ENCODE results near the gene CMTM2.
A peak's percentile ranks its signal among the peaks of the same experiment; 100 is the strongest.
"Not testable (repeated sequence)": the region's sequence is repeated elsewhere in the genome, so short reads cannot be mapped to it uniquely, and the experiment has no call there.

Gene CMTM2

DNA sequence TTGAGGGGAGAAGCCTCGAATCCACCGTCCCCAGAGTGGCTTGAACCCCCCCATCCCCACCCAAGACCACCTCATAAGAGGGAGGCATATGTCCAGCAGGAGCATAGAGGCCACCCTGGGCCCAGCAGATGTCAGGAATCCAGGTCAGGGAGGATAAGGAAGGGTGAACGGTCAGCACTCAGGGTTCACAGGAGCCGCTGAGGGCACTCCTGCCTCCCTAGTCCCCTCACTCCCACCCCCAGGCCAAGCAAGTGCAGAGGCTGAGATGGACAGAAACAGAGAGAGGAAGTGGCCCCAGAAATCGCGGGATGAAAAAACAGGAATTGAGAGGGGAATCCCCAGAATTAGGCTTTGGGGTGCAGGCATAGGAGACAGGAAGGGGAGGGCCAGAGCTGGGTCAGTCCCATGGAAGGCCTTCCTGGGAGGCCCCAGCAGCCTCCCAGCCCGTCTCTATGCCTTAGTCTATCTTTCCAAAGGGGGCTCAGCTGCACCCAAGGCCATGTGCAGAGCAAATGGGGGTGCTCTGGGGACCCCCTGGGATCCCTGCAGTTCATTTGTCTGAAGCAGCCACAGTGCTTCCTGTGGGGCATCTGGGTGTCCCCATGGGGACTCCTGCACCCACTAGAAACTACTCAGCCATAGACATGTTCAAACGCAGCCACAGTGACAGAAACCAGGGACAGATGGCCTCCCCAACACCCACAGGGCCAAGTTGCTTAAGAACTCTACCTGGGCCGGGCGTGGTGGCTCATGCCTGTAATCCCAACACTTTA lies 26.9 kb downstream of the CMTM2 start:
- no peak for DNase-seq (ENCODE audit: extremely low read depth, low read depth)
- H3K4me3 ChIP-seq (replicated peaks; ENCODE audit: low read depth, low read length): peak overlapping the region; percentile 74
- TF ChIP-seq, protein P1, sequence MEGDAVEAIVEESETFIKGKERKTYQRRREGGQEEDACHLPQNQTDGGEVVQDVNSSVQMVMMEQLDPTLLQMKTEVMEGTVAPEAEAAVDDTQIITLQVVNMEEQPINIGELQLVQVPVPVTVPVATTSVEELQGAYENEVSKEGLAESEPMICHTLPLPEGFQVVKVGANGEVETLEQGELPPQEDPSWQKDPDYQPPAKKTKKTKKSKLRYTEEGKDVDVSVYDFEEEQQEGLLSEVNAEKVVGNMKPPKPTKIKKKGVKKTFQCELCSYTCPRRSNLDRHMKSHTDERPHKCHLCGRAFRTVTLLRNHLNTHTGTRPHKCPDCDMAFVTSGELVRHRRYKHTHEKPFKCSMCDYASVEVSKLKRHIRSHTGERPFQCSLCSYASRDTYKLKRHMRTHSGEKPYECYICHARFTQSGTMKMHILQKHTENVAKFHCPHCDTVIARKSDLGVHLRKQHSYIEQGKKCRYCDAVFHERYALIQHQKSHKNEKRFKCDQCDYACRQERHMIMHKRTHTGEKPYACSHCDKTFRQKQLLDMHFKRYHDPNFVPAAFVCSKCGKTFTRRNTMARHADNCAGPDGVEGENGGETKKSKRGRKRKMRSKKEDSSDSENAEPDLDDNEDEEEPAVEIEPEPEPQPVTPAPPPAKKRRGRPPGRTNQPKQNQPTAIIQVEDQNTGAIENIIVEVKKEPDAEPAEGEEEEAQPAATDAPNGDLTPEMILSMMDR (IDR thresholded peaks at IDR 0.05; ENCODE audit: low read depth, low read length, missing control alignments): no peak

DNA sequence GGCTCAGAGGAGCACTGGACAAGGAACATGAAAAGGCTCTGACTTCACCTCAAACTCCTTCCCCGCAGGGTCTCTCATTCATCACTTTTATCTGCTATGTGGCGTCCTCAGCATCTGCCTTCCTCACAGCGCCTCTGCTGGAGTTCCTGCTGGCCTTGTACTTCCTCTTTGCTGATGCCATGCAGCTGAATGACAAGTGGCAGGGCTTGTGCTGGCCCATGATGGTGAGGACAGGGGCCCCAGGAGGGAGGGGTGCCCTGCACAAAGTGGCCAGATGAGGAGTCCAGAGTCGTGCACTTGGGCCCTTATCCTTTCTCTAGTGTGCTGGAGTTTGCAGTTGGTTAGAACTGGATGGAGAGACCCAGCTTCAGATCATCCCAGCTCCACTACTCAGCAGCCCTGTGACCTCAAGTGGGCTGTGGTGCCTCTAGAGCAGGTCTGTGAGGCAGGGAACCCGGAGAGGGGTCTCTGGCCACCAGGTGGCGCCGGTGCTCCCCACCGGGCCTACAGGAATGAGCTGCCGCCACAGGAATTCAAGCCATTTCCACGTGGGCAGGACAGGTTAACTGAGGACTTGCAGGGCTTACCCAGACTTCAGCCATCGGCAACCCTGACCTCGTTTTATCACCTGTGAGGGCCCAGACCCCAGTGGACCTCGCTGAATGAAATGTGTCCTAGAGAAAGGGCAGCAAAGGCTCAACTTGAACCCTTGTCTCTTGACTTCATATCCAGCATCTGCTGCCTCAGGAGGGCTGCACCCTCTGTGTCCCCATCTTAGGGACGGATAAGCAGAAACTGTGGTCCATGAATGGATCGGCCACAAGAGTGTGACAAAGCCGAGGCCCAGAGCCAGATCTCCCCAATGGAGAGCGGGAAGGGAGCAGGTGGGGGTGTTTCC lies 29.2 kb downstream of the CMTM2 start:
- peak; percentile 71 for DNase-seq (ENCODE audit: extremely low read depth, low read depth)
- no peak overlapping the region for H3K4me3 ChIP-seq (replicated peaks; ENCODE audit: low read depth, low read length)
- TF ChIP-seq, protein P1 (IDR thresholded peaks at IDR 0.05; ENCODE audit: low read depth, low read length, missing control alignments): peak; percentile 96

DNA sequence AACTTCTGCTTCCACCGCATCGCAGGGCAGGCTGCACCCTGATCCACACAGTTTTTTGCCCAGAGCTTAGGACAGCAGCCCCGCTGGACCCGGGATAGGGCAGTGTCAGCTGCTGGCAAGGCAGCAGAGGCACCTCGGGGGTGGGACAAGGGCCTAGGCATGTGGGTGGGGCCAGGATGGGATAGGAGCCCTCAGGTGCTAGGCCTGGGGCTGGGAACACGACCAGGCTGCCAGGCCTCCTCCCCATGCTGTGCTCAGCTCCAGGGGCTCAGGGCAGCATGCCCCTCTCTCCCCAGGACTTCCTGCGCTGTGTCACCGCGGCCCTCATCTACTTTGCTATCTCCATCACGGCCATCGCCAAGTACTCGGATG lies 29.9 kb downstream of the CMTM2 start:
- H3K4me3 ChIP-seq (replicated peaks; ENCODE audit: low read depth, low read length): no peak overlapping the region
- TF ChIP-seq, protein P1 (IDR thresholded peaks at IDR 0.05; ENCODE audit: low read depth, low read length, missing control alignments): no peak
- no peak for DNase-seq (ENCODE audit: extremely low read depth, low read depth)

DNA sequence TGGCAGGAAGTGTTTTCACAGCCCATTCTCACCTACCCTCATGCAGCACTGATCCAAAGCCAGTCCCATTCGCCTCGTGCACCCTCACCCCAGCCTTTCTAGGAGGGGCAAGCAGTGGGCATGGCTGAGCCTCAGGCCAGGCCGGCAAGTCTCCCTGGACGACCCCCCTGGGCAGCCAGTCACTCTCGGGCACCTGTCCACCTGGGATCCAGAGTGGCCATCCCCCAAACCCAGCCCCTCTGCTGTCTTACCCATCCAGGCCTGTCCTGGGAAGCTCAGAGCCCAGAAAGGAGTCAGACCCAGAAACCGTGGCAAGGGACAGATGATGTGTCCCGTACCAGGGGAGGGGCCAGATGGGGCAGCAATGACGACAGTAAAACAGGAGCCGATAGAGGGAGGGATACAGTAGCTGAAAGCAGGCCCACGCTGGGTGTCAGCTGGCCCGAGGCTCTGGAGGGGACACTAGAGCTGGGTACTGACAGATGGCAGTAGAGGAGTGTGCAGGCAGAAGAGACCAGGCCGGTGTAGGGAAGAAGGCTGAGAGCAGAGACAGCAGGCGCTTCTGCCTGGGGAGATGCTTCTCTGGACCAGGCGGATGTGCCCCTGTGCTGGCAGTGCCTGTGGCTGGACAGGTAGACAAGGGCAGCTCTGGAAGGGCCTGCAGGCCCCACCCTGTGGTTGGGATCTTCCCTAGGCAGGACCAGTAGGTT lies 31.0 kb downstream of the CMTM2 start:
- H3K4me3 ChIP-seq (replicated peaks; ENCODE audit: low read depth, low read length): no peak overlapping the region
- DNase-seq (ENCODE audit: extremely low read depth, low read depth): no peak
- TF ChIP-seq, protein P1 (IDR thresholded peaks at IDR 0.05; ENCODE audit: low read depth, low read length, missing control alignments): no peak

DNA sequence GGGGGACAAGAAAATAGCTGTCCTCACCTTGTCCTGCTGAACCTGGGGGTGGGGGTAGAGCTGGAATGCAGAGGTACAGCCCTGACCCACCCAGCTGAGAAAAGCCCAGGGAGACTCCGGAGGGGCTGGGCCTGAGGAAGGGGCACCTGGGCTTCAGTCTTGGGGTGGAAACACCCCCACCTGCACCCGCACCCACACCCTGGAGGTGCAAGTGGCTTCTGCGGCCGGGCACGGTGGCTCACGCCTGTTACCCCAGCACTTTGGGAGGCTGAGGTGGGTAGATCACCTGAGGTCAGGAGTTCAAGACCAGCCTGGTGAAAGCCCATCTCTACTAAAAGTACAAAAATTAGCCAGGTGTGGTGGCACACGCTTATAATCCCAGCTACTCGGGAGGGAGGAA lies 32.6 kb downstream of the CMTM2 start:
- not testable (repeated sequence) for H3K4me3 ChIP-seq (replicated peaks; ENCODE audit: low read depth, low read length); DNase-seq (ENCODE audit: extremely low read depth, low read depth)

DNA sequence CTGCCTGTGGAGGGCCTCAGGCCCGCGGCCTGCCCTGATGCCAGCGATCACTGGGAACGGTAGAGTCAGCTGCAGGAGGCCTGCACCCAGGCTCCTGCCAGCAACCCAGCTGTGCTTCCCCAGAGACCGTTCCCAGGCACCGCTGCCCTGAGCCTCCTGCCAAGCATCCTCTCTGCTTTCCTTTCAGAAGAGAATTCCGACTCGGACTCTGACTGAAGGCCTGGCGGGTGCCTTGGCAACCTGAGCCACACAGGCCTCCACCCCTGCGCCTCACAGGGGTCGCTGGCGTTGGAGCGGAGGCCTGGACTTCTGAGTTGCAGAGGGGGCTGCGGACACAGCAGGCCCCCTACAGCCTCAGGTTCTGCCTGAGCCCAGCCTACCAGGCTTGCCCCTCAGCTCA lies 33.2 kb downstream of the CMTM2 start:
- no peak for DNase-seq (ENCODE audit: extremely low read depth, low read depth)
- no peak overlapping the region for H3K4me3 ChIP-seq (replicated peaks; ENCODE audit: low read depth, low read length)
- TF ChIP-seq, protein P1 (IDR thresholded peaks at IDR 0.05; ENCODE audit: low read depth, low read length, missing control alignments): no peak
